ENCODE data around the gene ACOT9.
A peak's percentile ranks its signal among the peaks of the same experiment; 100 is the strongest.

Gene ACOT9

DNA sequence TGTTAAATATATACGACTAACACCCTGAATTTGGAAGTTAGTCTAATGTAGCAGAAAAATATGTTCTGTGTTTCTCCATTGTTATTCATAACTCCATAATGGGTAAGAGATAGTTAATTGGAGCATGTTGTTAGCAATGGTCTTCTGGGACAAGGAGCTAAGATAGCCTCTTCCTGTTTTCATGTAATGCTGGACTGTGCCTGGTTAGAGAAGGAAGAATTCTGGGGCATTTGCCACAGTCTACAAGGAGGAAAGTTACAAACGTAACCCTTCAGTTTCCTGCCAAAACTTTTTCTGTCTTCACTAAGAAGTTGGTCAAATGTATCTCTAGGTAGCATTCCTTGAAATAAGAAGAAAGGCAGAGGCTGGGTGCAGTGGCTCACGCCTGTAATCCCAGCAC is 70.0 kb downstream of the ACOT9 start:
- no peaks in the 10 kb centered on the region for H3K27me3 ChIP-seq
- no peak overlapping the region for H3K4me3 ChIP-seq
- no peaks in the 10 kb centered on the region for H3K9me3 ChIP-seq
- H3K27ac ChIP-seq: no peak overlapping the region
- peaks cover 0 to 14% (median 4%) of the 10 kb centered on the region in 3 donors for H3K36me3 ChIP-seq
- DNase-seq: no peak
- intact Hi-C loops (cut with DNase I; ENCODE audit: low total_unique reads): loop anchor here (5.0 kb wide), 1 partner anchor 1484 kb away; no protein-coding TSS in a partner anchor
- TF ChIP-seq CTCF (IDR thresholded peaks at IDR 0.05): no peak
- H3K4me1 ChIP-seq: peaks cover 0 to 5% (median 0%) of the 10 kb centered on the region in 4 donors

GRCh38 chrX:23670528-23670927 is 72.5 kb downstream of the ACOT9 start:
- no peaks in the 10 kb centered on the region for H3K9me3 ChIP-seq
- no peak for TF ChIP-seq CTCF (IDR thresholded peaks at IDR 0.05)
- intact Hi-C loops (cut with DNase I; ENCODE audit: low total_unique reads): loop anchor here (5.0 kb wide), 1 partner anchor 1487 kb away; no protein-coding TSS in a partner anchor
- H3K27me3 ChIP-seq: no peaks in the 10 kb centered on the region
- DNase-seq: no peak
- H3K4me1 ChIP-seq: peaks cover 0 to 10% (median 0%) of the 10 kb centered on the region in 4 donors
- H3K27ac ChIP-seq: no peak overlapping the region
- H3K36me3 ChIP-seq: no peaks in the 10 kb centered on the region
- H3K4me3 ChIP-seq: no peak overlapping the region

- no peak for DNase-seq
- Histone ChIP-seq H3K9me3 (no peaks in the 10 kb centered on the region), H3K27me3 (no peaks in the 10 kb centered on the region), H3K4me1 (peaks cover 0 to 10% (median 0%) of the 10 kb centered on the region in 4 donors), H3K27ac (peak overlapping the region in 1 of 2 donors; percentile 87), H3K36me3 (no peaks in the 10 kb centered on the region), H3K4me3 (peak overlapping the region; percentile 77 to 80)
- intact Hi-C loops (cut with DNase I; ENCODE audit: low total_unique reads): no loop called here
- TF ChIP-seq CTCF (IDR thresholded peaks at IDR 0.05): no peak
These were observed 74.7 kb downstream of the ACOT9 start for GRCh38 chrX:23668335-23668734.

GRCh38 chrX:23667239-23668177 is 75.6 kb downstream of the ACOT9 start, which contains the start of gene PRDX4:
Gene PRDX4 (plus strand): TSS chrX:23667493. CDS start chrX:23667571, 78 bp downstream.
- H3K4me3 ChIP-seq: peak within 1 kb of the TSS; percentile 77 to 80
- H3K27ac ChIP-seq: peak within 1 kb of the TSS; percentile 84 to 87
- H3K4me1 ChIP-seq: peaks cover 0 to 10% (median 0%) of the 10 kb centered on the region in 4 donors
- H3K36me3 ChIP-seq: no peaks in the 10 kb centered on the region
- TF ChIP-seq CTCF (IDR thresholded peaks at IDR 0.05): no peak
- H3K9me3 ChIP-seq: no peaks in the 10 kb centered on the region
- H3K27me3 ChIP-seq: no peaks in the 10 kb centered on the region
- peak; percentile 84 to 93 for DNase-seq
- intact Hi-C loops (cut with DNase I; ENCODE audit: low total_unique reads): no loop called here

DNA sequence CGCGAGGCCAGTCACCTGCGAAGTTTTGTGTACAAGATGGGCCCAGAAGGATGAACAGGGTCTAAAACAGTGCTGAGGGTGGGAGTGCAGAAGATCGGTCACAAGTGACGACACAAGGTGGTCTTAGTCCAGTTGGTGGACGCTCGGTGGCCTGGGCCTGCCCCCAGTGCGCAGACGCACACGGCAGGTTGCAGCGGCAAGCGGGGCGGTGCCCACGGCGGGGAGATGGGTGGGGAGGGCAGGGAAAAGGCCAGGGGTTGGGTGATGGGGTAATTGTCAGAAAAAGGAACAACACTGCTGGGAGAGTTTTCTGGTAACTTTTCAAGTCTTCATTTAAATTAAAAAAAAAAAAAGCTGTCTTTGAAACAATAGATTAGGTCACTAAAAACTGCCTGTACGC is 76.8 kb downstream of the ACOT9 start:
- H3K4me1 ChIP-seq: peaks cover 0 to 10% (median 0%) of the 10 kb centered on the region in 4 donors
- no peaks in the 10 kb centered on the region for H3K27me3 ChIP-seq
- H3K36me3 ChIP-seq: no peaks in the 10 kb centered on the region
- H3K4me3 ChIP-seq: no peak overlapping the region
- intact Hi-C loops (cut with DNase I; ENCODE audit: low total_unique reads): no loop called here
- H3K9me3 ChIP-seq: no peaks in the 10 kb centered on the region
- peak overlapping the region in 1 of 2 donors; percentile 62 for H3K27ac ChIP-seq
- DNase-seq: peak in 1 of 2 donors; percentile 58
- TF ChIP-seq CTCF (IDR thresholded peaks at IDR 0.05): no peak

Data from tibial artery (tissue), 4 donors.